Measurements from ENCODE around the gene KMT2C.
"Not testable (repeated sequence)": the region's sequence is repeated elsewhere in the genome, so short reads cannot be mapped to it uniquely, and the experiment has no call there.

The KMT2C gene

GRCh38 chr7:152286972-152287371 lies 148.8 kb downstream of the KMT2C start:
- not testable (repeated sequence) for DNase-seq

- DNase-seq, result not testable (repeated sequence)
Observed at GRCh38 chr7:152286219-152286618, 149.6 kb downstream of the KMT2C start.

- DNase-seq, result not testable (repeated sequence)
Observed at GRCh38 chr7:152284998-152285397, 150.8 kb downstream of the KMT2C start.

- not testable (repeated sequence) for DNase-seq
Observed at GRCh38 chr7:152277687-152278086, 158.1 kb downstream of the KMT2C start.

GRCh38 chr7:152270427-152270826 lies 165.4 kb downstream of the KMT2C start:
- DNase-seq, result not testable (repeated sequence)

- DNase-seq, result not testable (repeated sequence)
Observed at GRCh38 chr7:152266859-152267258, 168.9 kb downstream of the KMT2C start.

- DNase-seq, result not testable (repeated sequence)
Observed at GRCh38 chr7:152264915-152265314, 170.9 kb downstream of the KMT2C start.

- not testable (repeated sequence) for DNase-seq
Observed at GRCh38 chr7:152262146-152262545, 173.7 kb downstream of the KMT2C start.

GRCh38 chr7:152259645-152260044 lies 176.2 kb downstream of the KMT2C start:
- DNase-seq, result not testable (repeated sequence)

- DNase-seq, result not testable (repeated sequence)
Observed at GRCh38 chr7:152247851-152248250, 188.0 kb downstream of the KMT2C start.

GRCh38 chr7:152245417-152245816 lies 190.4 kb downstream of the KMT2C start:
- DNase-seq, result not testable (repeated sequence)

- not testable (repeated sequence) for DNase-seq
Observed at GRCh38 chr7:152243464-152243863, 192.3 kb downstream of the KMT2C start.

GRCh38 chr7:152241301-152241700 lies 194.5 kb downstream of the KMT2C start:
- not testable (repeated sequence) for DNase-seq

- DNase-seq, result not testable (repeated sequence)
Observed at GRCh38 chr7:152236306-152236705, 199.5 kb downstream of the KMT2C start.

- not testable (repeated sequence) for DNase-seq
Observed at GRCh38 chr7:152234421-152234820, 201.4 kb downstream of the KMT2C start.

GRCh38 chr7:152231089-152231488 lies 204.7 kb downstream of the KMT2C start:
- no peak for DNase-seq

GRCh38 chr7:152219556-152219955 lies 216.2 kb downstream of the KMT2C start:
- DNase-seq, result not testable (repeated sequence)

GRCh38 chr7:152208766-152209165 lies 227.0 kb downstream of the KMT2C start:
- not testable (repeated sequence) for DNase-seq

GRCh38 chr7:152204417-152204816 lies 231.4 kb downstream of the KMT2C start:
- not testable (repeated sequence) for DNase-seq

- no peak for DNase-seq
Observed at GRCh38 chr7:152203095-152203494, 232.7 kb downstream of the KMT2C start.

- no peak for DNase-seq
Observed at GRCh38 chr7:152202056-152202455, 233.7 kb downstream of the KMT2C start.

GRCh38 chr7:152200395-152200794 lies 235.4 kb downstream of the KMT2C start:
- no peak for DNase-seq

GRCh38 chr7:152196391-152196790 lies 239.4 kb downstream of the KMT2C start:
- DNase-seq, result no peak

- no peak for DNase-seq
Observed at GRCh38 chr7:152193880-152194279, 241.9 kb downstream of the KMT2C start.

- no peak for DNase-seq
Observed at GRCh38 chr7:152189061-152189460, 246.7 kb downstream of the KMT2C start.

GRCh38 chr7:152185558-152185957 lies 250.2 kb downstream of the KMT2C start:
- DNase-seq, result no peak

Data from activated gamma-delta T cell treated with Interleukin-2 at 50 U/mL for 16 hours (primary cell).